ENCODE results near the gene TMOD4. TPM values are rescaled to one million over a fixed set of nuclear protein-coding genes. Genes with fewer than 3 reads are reported as not detected.

The TMOD4 gene
- total and polyA plus RNA-seq, 2 of the 13 experiments (the other 11 are each of a cell fraction or from before 2014, with no cell fraction given), result 0.66 TPM; not detected in 1

- TF ChIP-seq ATF6 (CRISPR knock-in tag; conservative IDR thresholded peaks at IDR 0.05) (peak; percentile 55; the same call in 1 of the 2 replicates), SIN3A (IDR thresholded peaks at IDR 0.05; ENCODE audit: borderline replicate concordance, low read depth, low read length) (peak; percentile 84; the same call in 1 of the 2 replicates), ZNF121 (CRISPR knock-in tag; IDR thresholded peaks at IDR 0.05) (0 out of 2 replicates have a peak, but pooled peaks have one; percentile 16), ISL2 (CRISPR knock-in tag; IDR thresholded peaks at IDR 0.05) (peak; percentile 64), RFXAP (CRISPR knock-in tag; IDR thresholded peaks at IDR 0.05; ENCODE audit: borderline replicate concordance) (peak; percentile 50; the same call in 1 of the 2 replicates), CREM (IDR thresholded peaks at IDR 0.05) (peak; percentile 65), CREM (CRISPR knock-in tag; IDR thresholded peaks at IDR 0.05) (no peak), KDM5B (CRISPR knock-in tag; IDR thresholded peaks at IDR 0.05; ENCODE audit: borderline replicate concordance) (peak; percentile 83; the same call in 1 of the 2 replicates), ZNF501 (CRISPR knock-in tag; IDR thresholded peaks at IDR 0.05) (peak; percentile 81), ZXDC (CRISPR knock-in tag; IDR thresholded peaks at IDR 0.05) (0 out of 2 replicates have a peak, but pooled peaks have one; percentile 62), ZBTB26 (CRISPR knock-in tag; IDR thresholded peaks at IDR 0.05; ENCODE audit: borderline replicate concordance) (0 out of 2 replicates have a peak, but pooled peaks have one; percentile 63), NR2C2 (CRISPR knock-in tag; IDR thresholded peaks at IDR 0.05; ENCODE audit: borderline replicate concordance) (peak; percentile 76), SNAPC4 (CRISPR knock-in tag; IDR thresholded peaks at IDR 0.05) (peak; percentile 65; the same call in 1 of the 2 replicates), POLR2G (IDR thresholded peaks at IDR 0.05; ENCODE audit: low read depth, low read length) (peak; percentile 94), ZNF275 (CRISPR knock-in tag; IDR thresholded peaks at IDR 0.05; ENCODE audit: borderline replicate concordance) (peak; percentile 88; the same call in 1 of the 2 replicates)
Observed at GRCh38 chr1:151189637-151190445, 14.1 kb upstream of the TMOD4 start, which contains the start of gene VPS72 (continued).

Data from HepG2 (cell line).